Putamen (tissue), 1 donor: ENCODE results near the gene GPR42.
"Not testable (repeated sequence)": the region's sequence is repeated elsewhere in the genome, so short reads cannot be mapped to it uniquely, and the experiment has no call there.

Experiments used
- DNase-seq: peaks from one replicate; pipeline ENCODE4 v3.0.0-alpha.2; 2016; ENCODE audit warnings: low spot score

The GPR42 gene

GRCh38 chr19:35347171-35347929 is 23.5 kb upstream of the GPR42 start, which contains the start of gene FFAR1:
Gene FFAR1 (plus strand): TSS chr19:35347902. CDS start chr19:35351552, 3,650 bp downstream.
- DNase-seq, result peak; percentile 10

GRCh38 chr19:35347930-35348298 is 23.0 kb upstream of the GPR42 start:
- no peak for DNase-seq

GRCh38 chr19:35348911-35349611 is 21.8 kb upstream of the GPR42 start:
- no peak for DNase-seq

DNA sequence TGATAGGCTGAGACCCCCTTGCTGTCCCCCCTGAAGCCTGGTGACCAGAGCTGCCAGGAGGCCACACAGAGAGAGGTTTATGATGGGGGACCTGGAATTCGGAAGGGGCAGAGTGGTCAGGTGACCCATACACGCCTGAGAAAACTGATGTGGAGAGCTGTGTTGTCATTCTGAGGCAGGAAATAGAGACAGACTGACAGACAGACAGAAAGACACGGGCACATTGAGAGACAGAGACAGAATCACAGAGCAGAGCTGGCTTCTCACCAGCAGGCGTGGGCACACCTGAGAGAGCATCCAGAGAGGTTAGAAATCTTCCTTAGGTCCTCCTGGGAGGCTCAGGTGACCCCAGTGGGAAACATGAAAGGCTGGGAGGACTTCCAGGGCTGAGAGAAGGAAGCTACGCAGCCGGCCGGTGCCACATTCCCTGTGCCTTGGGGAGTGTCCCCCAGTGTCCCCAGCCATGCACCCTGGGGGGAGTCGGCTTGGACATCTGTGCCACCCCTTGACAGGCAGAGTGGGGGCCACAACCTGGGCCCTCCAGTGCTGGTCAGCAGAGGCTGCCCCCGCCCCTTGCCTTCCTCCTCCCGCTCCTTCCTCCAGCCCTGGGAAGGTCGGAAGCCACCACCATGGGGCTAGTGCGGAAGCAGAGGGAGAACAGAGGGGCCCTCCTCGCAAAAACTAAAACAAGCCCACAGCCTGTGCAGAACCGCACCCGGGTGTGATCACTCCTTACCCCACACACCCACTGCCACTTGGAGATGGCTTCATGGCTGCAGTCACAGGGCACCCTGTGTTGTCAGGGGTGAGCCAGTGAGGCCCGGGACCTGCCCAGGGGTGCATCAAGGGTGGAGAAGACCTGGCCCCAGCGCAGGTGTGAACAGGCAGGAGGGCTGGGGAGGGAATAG is 21.0 kb upstream of the GPR42 start:
- no peak for DNase-seq

DNA sequence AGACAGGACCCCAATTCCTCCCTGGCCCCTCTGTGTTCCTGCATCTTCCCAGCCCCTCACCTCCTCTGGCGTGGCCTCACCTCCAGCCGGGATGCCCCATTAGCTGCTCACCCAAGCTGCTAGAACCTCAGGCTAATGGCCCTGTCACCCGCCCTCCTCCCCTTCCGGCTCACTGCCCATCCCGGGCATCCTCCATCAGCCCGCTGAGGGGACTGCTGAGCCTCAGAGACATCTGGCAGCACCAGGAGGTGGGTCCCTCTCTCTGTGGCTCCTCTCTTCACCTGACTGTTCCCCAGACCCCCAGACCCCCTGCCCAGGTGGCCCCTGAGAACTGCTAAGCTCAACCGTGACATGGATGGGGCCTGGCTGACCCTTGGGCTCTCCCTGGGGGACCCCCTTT is 20.3 kb upstream of the GPR42 start:
- DNase-seq, result no peak

GRCh38 chr19:35351411-35352176 is 19.3 kb upstream of the GPR42 start:
- no peak for DNase-seq

GRCh38 chr19:35352177-35352447 is 18.8 kb upstream of the GPR42 start:
- no peak for DNase-seq

- DNase-seq, result peak; percentile 81
Measured at GRCh38 chr19:35352448-35353304, 18.2 kb upstream of the GPR42 start.

DNA sequence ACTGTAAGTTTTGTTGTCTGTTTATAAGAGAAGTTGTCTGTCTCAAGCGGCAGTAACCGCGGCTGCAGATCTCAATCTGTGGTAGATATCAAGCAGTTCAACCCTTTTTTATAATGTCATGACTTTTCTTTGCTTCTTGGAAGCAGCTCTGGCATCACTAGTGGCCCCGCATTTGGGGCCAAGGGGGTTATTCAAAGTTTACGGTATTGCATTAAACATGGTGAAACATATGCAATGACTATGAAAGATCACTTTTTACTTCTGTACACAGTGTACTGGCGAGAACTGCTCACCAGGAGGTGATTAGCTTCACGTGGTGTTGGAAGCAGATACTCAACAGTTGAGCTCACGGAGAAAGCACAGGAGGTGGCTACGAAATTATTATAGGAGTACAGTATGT is 17.2 kb upstream of the GPR42 start:
- no peak for DNase-seq

GRCh38 chr19:35354898-35355297 is 16.0 kb upstream of the GPR42 start:
- DNase-seq, result no peak

DNA sequence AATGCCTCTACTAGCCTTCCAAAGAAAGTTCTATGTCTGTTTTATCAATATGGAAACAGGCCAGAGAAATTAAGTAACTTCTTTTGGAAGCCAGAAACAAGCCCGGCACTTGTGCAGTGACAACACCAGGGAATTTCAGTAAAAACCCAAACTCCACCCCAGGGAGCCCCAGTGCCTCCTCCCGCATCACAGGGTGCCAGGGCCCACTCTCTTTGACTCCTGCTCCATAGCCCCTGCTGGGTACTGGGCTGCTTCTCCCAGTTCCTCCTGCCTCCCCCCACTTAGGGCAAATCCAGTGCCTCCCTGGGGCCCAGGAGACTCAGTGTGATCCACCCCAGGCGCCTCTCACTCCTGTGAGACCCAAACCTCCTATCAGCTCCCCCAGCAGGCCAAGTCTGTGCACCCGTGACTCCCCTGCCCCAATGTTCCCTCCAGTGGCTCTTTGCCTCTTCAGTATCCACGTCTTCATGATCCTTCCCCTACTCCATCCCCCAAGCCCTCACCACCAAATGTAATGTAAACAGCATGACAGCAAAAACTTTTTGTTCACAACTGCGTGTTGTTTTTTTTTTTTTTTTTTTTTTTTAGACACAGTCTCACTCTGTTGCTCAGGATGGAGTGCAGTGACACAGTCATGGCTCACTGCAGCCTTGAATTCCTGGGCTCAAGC is 14.9 kb upstream of the GPR42 start:
- DNase-seq, result no peak

DNA sequence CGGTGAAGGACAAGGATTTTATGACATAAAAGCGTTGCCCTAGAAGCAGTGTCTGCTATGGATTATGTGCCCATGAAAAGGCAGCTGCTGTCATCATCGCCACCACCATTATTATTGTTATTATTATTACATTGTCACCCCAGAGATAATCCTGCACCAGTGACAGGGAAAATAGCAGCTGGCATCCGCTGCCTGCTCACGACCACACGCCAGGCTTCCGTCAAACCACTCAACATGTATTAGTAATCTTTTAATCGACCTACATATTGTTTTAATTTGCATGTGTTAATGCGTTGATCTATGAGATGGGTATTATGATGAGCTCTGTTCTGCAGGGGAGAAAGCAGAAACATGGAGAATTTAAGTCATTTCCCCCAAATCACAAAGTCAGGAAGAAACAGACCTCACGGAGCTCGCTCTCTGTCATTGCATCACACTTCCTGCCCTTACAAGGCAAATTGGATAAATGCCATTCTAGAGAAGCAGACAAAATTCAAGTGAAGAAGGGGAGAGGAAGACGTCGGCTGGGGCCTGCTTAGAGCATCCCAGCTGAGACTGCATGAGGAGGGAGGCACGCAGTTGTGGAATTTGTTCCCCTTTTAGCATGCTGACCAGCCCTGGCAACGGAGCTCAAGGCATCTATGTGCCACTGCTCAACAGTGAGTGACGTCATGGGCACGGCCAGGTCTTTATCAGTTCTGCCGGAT is 12.8 kb upstream of the GPR42 start, which contains the start of gene FFAR3:
Gene FFAR3 (plus strand): TSS at position 594 of the 707 bp plus-strand sequence. CDS start 431 bp downstream, outside the sequence.
- peak; percentile 42 for DNase-seq

DNA sequence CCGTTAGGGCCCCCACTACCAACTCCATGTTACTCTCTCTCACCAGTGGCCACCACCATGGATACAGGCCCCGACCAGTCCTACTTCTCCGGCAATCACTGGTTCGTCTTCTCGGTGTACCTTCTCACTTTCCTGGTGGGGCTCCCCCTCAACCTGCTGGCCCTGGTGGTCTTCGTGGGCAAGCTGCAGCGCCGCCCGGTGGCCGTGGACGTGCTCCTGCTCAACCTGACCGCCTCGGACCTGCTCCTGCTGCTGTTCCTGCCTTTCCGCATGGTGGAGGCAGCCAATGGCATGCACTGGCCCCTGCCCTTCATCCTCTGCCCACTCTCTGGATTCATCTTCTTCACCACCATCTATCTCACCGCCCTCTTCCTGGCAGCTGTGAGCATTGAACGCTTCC is 12.0 kb upstream of the GPR42 start:
- DNase-seq, result not testable (repeated sequence)

DNA sequence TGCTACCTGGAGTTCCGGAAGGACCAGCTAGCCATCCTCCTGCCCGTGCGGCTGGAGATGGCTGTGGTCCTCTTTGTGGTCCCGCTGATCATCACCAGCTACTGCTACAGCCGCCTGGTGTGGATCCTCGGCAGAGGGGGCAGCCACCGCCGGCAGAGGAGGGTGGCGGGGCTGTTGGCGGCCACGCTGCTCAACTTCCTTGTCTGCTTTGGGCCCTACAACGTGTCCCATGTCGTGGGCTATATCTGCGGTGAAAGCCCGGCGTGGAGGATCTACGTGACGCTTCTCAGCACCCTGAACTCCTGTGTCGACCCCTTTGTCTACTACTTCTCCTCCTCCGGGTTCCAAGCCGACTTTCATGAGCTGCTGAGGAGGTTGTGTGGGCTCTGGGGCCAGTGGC is 11.5 kb upstream of the GPR42 start:
- not testable (repeated sequence) for DNase-seq

GRCh38 chr19:35360081-35360480 is 10.8 kb upstream of the GPR42 start:
- not testable (repeated sequence) for DNase-seq

GRCh38 chr19:35360880-35361420 is 9.9 kb upstream of the GPR42 start:
- DNase-seq, result no peak

GRCh38 chr19:35362261-35363000 is 8.4 kb upstream of the GPR42 start:
- no peak for DNase-seq

DNA sequence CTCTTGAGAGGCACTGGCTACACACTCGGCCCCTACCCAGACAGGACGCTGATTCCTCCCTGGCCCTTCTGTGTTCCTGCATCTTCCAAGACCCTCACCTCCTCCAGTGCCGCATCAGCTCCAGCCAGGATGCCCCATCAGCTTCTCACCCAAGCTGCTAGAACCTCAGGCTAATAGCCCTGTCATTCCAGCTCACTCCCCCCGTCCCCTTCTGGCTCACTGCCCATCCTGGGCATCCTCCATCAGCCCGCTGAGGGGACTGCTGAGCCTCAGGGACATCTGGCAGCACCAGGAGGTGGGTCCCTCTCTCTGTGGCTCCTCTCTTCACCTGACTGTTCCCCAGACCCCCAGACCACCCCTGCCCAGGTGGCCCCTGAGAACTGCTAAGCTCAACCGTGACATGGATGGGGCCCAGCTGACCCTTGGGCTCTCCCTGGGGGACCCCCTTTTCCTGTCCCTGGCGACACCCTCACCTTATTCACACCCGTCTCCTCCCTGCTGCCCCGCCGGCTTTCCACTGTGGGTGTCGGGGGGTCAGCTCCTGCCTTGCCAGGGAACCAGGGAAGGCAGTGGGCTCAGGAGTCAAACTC is 7.8 kb upstream of the GPR42 start:
- DNase-seq, result no peak
